HepG2 (cell line): ENCODE results near the gene OPA3. TPM values are rescaled to one million over a fixed set of nuclear protein-coding genes. Genes with fewer than 3 reads are reported as not detected.

Experiments used
- ATAC-seq: fragments of 200-7000 bp; cut with Tn5 transposase; 3 replicates; pipeline ENCODE4 v1.9.1; 2020; ENCODE audit warnings: mild to moderate bottlenecking, moderate library complexity
- BruUV-seq: library from RNA; stranded (reverse); fragments of 400-500 nt; replicated peaks from 2 replicates; lab custom pipeline; 2021; lab: Mats Ljungman, UMichigan
- CTCF ChIA-PET: fragments of 300-600 bp; formaldehyde crosslinking; extraction: SDS; loops from one replicate; lab custom pipeline; 2021; ENCODE audit warnings: low total read pairs, inconsistent platforms, low intra/inter-chr PET ratio; lab: Yijun Ruan, JAX
- POLR2A ChIA-PET: fragments of 350-600 bp; sonication (Branson Sonifier 250); formaldehyde crosslinking; loops from one replicate; lab custom pipeline; 2020; ENCODE audit warnings: antibody characterized with exemption, inconsistent platforms; lab: Yijun Ruan, JAX
- DNase-seq: peaks from one replicate; pipeline ENCODE4 v3.0.0-alpha.2; 2015; ENCODE audit warnings: low spot score
- FAIRE-seq: peaks from 3 replicates; lab custom pipeline; 2011; peaks lifted over from hg19 to GRCh38; lab: Jason Lieb, UNC
- H2AFZ ChIP-seq: one replicate; pipeline ENCODE4 v1.6.1; 2011; ENCODE audit warnings: low read length, inconsistent platforms
- H3K27ac ChIP-seq: fragments of 300-600 bp; 3 replicates; pipeline ENCODE4 v1.8.0; 2011; ENCODE audit warnings: mixed run types, mild to moderate bottlenecking, mixed read lengths, low read length, inconsistent platforms; ENCODE audit not compliant: insufficient read depth; ENCODE audit errors: extremely low read length
- H3K27me3 ChIP-seq, 2 experiments: fragments of 200-600 bp in 1 of 2; 2 replicates in 1 of 2; 3 replicates in 1 of 2; pipeline versions ENCODE4 v1.6.0 to v1.8.0; 2011; ENCODE audit warnings: low read length in 2 of 2, mild to moderate bottlenecking in 2 of 2, moderate library complexity in 2 of 2, inconsistent platforms in 1 of 2; ENCODE audit not compliant: insufficient read depth in 2 of 2, control insufficient read depth in 1 of 2
- H3K36me3 ChIP-seq, 2 experiments: fragments of 200-600 bp in 1 of 2; replicated peaks in 1 of 2; 2 replicates in 1 of 2; 3 replicates in 1 of 2; pipeline versions ENCODE4 v1.5.1 to v1.8.0; 2011; ENCODE audit warnings: low read length in 2 of 2, inconsistent platforms in 1 of 2; ENCODE audit not compliant: insufficient read depth in 2 of 2, control insufficient read depth in 1 of 2
- H3K4me1 ChIP-seq: 2 replicates; pipeline ENCODE4 v1.5.1; 2012; ENCODE audit warnings: low read length, inconsistent platforms; ENCODE audit not compliant: insufficient read depth
- H3K4me2 ChIP-seq: 2 replicates; pipeline ENCODE4 v1.6.0; 2011; ENCODE audit warnings: low read depth, low read length, inconsistent platforms
- H3K4me3 ChIP-seq, 3 experiments: fragments of 200-600 bp in 1 of 3; sonication (generic), shearing (Covaris generic) in 1 of 3; replicated peaks in 1 of 3; 2 replicates each; pipeline ENCODE4 v1.5.1; 2011 to 2016; ENCODE audit warnings: low read length in 3 of 3, inconsistent platforms in 2 of 3, low read depth in 2 of 3, mild to moderate bottlenecking in 2 of 3, control low read depth in 1 of 3, mixed read lengths in 1 of 3; ENCODE audit not compliant: insufficient read depth in 1 of 3
- H3K79me2 ChIP-seq: one replicate; pipeline ENCODE4 v1.6.1; 2011; ENCODE audit warnings: low read length, inconsistent platforms; ENCODE audit not compliant: insufficient read depth
- H3K9ac ChIP-seq: 2 replicates; pipeline ENCODE4 v1.6.0; 2011; ENCODE audit warnings: mild to moderate bottlenecking, low read depth, low read length, inconsistent platforms; ENCODE audit not compliant: insufficient read depth
- H3K9me3 ChIP-seq: 2 replicates; pipeline ENCODE4 v1.5.1; 2012; ENCODE audit warnings: mild to moderate bottlenecking, low read length
- H4K20me1 ChIP-seq: 2 replicates; pipeline ENCODE4 v1.6.0; 2011; ENCODE audit warnings: inconsistent platforms, mild to moderate bottlenecking, low read length, moderate library complexity; ENCODE audit not compliant: insufficient read depth
- AKAP8 ChIP-seq: sonication (generic); formaldehyde crosslinking; IDR thresholded peaks from 2 replicates; pipeline ENCODE4 v1.5.1; 2020; ENCODE audit warnings: mild to moderate bottlenecking, missing genetic modification reagents
- ATF2 ChIP-seq: sonication (generic); formaldehyde crosslinking; IDR thresholded peaks from 2 replicates; pipeline ENCODE4 v1.4.0; 2020; ENCODE audit warnings: missing genetic modification reagents
- EP300 ChIP-seq, 3 experiments: sonication (generic) in 1 of 3; formaldehyde crosslinking in 1 of 3; IDR thresholded peaks; 2 replicates each; pipeline versions ENCODE4 v1.5.1 to v1.6.1; 2011 to 2020; ENCODE audit warnings: low read depth in 2 of 3, low read length in 2 of 3, borderline replicate concordance in 1 of 3, improper control_type of control experiment in 1 of 3, mild to moderate bottlenecking in 1 of 3, missing genetic modification reagents in 1 of 3, moderate library complexity in 1 of 3
- GZF1 ChIP-seq: sonication (generic); formaldehyde crosslinking; IDR thresholded peaks from 2 replicates; pipeline ENCODE4 v1.5.1; 2020; ENCODE audit warnings: mild to moderate bottlenecking, missing genetic modification reagents
- KLF15 ChIP-seq: sonication (generic); formaldehyde crosslinking; IDR thresholded peaks from 2 replicates; pipeline ENCODE4 v1.8.1; 2023; ENCODE audit warnings: borderline replicate concordance, mild to moderate bottlenecking, inconsistent platforms, missing genetic modification reagents, mixed read lengths
- PHF5A ChIP-seq: IDR thresholded peaks from one replicate; pipeline ENCODE4 v1.6.1; 2018; ENCODE audit warnings: low read depth, missing genetic modification reagents; ENCODE audit not compliant: unreplicated experiment
- POLR2A ChIP-seq, 2 experiments: IDR thresholded peaks; 2 replicates each; pipeline ENCODE4 v1.6.1; 2011; ENCODE audit warnings: low read depth in 2 of 2, low read length in 2 of 2, mild to moderate bottlenecking in 1 of 2, moderate library complexity in 1 of 2; ENCODE audit not compliant: insufficient read depth in 1 of 2
- PPARG ChIP-seq: conservative IDR thresholded peaks from 2 replicates; pipeline ENCODE4 v1.6.1; 2016; ENCODE audit warnings: missing biosample characterization, missing genetic modification reagents
- THAP9 ChIP-seq: sonication (generic); formaldehyde crosslinking; IDR thresholded peaks from 2 replicates; pipeline ENCODE4; 2020; ENCODE audit warnings: missing genetic modification reagents, mild to moderate bottlenecking, borderline replicate concordance
- ZNF543 ChIP-seq: sonication (generic); formaldehyde crosslinking; IDR thresholded peaks from 2 replicates; pipeline ENCODE4 v1.4.0; 2020; ENCODE audit warnings: mild to moderate bottlenecking, missing genetic modification reagents
- ZNF703 ChIP-seq: sonication (generic); formaldehyde crosslinking; IDR thresholded peaks from 2 replicates; pipeline ENCODE4 v1.5.1; 2020; ENCODE audit warnings: missing genetic modification reagents, mild to moderate bottlenecking, moderate library complexity, borderline replicate concordance
- WGBS: methylation state at CpG from one replicate; pipeline ENCODE4 v1.1.6; 2017; ENCODE audit warnings: low lambda C conversion rate; 5-methylcytosine and 5-hydroxymethylcytosine counted together
- in situ Hi-C: cut with HindIII; loops from 2 replicates; pipeline ENCODE4 v1.10.0; 2017; ENCODE audit warnings: low pct_unique_long_range_greater_than_20kb; ENCODE audit not compliant: extremely low pct_ligation_motif_present
- intact Hi-C: fragments of 100-400 bp; cut with micrococcal nuclease; formaldehyde crosslinking; loops from one replicate; pipeline ENCODE4 v1.10.0; 2022; ENCODE audit not compliant: unreplicated experiment
- polyA plus RNA-seq, 8 experiments: library from polyadenylated mRNA; depleted of rRNA in 3 of 8; stranded (reverse) in 7 of 8; unstranded in 1 of 8; fragments of >200 nt; fragmentation: Illumina TruSeq in 4 of 8; extraction: Trizol in 4 of 8; gene quantifications; 2 replicates each; pipeline versions ENCODE4 v1.2.1 to v1.2.3, GENCODE V29; 2011 to 2016; ENCODE audit warnings: low read depth in 4 of 8, missing spikeins in 1 of 8, mixed read lengths in 1 of 8; ENCODE audit not compliant: insufficient read depth in 1 of 8
- total RNA-seq, 5 experiments: library from RNA; depleted of rRNA; stranded (reverse); fragments of >200 nt; fragmentation: Illumina TruSeq; extraction: Trizol; gene quantifications; 2 replicates each; pipeline ENCODE4 v1.2.3, GENCODE V29; 2016; ENCODE audit warnings: low read depth in 1 of 5

OPA3 gene
- total and polyA plus RNA-seq, 2 of the 13 experiments (the other 11 are each of a cell fraction or from before 2014, with no cell fraction given): 8.3 to 17.7 TPM

GRCh38 chr19:45592366-45592765 is 7.8 kb upstream of the OPA3 start (continued):
- TF ChIP-seq ATF2 (CRISPR knock-in tag) (no peak), ZNF703 (no peak), GZF1 (no peak), KLF15 (CRISPR knock-in tag) (no peak), AKAP8 (CRISPR knock-in tag) (no peak), EP300 (IDR thresholded peaks at IDR 0.05; ENCODE audit: low read depth in 2 of 2, low read length in 2 of 2) (no peak), EP300 (CRISPR knock-in tag; IDR thresholded peaks at IDR 0.05; ENCODE audit: borderline replicate concordance) (no peak), POLR2A (IDR thresholded peaks at IDR 0.05; ENCODE audit: insufficient read depth in 1 of 2, low read depth in 2 of 2, low read length in 2 of 2) (no peak), ZNF543 (CRISPR knock-in tag) (no peak)

- Histone ChIP-seq H2AFZ (no peak overlapping the region), H4K20me1 (no peaks in the 10 kb centered on the region), H3K79me2 (no peaks in the 10 kb centered on the region), H3K9me3 (no peaks in the 10 kb centered on the region), H3K4me2 (no peak overlapping the region), H3K36me3 (no peaks in the 10 kb centered on the region), H3K4me3 (no peak overlapping the region), H3K9ac (no peak overlapping the region), H3K4me1 (peaks cover 27% of the 10 kb centered on the region), H3K27me3 (peaks cover 0 to 5% of the 10 kb centered on the region in 2 experiments; a peak in 2 of 5 replicates), H3K27ac (no peak overlapping the region)
- 87% methylated on average over 13 of the region's 21 CpGs for WGBS
- in situ Hi-C loops: loop anchor here (5.0 kb wide), 1 partner anchor 51 kb away; no protein-coding TSS in a partner anchor
- DNase-seq (no peak), FAIRE-seq (no peak), ATAC-seq (no peak)
- no peak for TF ChIP-seq PPARG (CRISPR knock-in tag)
- TF ChIP-seq PHF5A (CRISPR knock-in tag): no peak
- 0 out of 2 replicates have a peak, but pooled peaks have one; percentile 5 for TF ChIP-seq THAP9 (CRISPR knock-in tag)
- CTCF ChIA-PET: interaction anchor here (1.8 to 3.4 kb wide), 3 partner anchors 51 to 102 kb away, joined by 14 to 29 read pairs (median 15); partner anchors contain the start of gene QPCTL
- POLR2A ChIA-PET: interaction anchor here (0.9 to 1.4 kb wide), 3 partner anchors 9 to 61 kb away, joined by 3 to 19 read pairs (median 3); no protein-coding TSS in a partner anchor
- no TSS peak for BruUV-seq
- intact Hi-C loops: loop anchor here (1.0 kb wide), 1 partner anchor 52 kb away; no protein-coding TSS in a partner anchor
Measured at GRCh38 chr19:45591638-45592005, 7.0 kb upstream of the OPA3 start.
